KMS-11 (cell line): ENCODE data around the gene PLEKHG3.
"Not testable (repeated sequence)": the region's sequence is repeated elsewhere in the genome, so short reads cannot be mapped to it uniquely, and the experiment has no call there.

Source experiments
- H2AFZ ChIP-seq: fragments of 200-600 bp; sonication (generic); 2 replicates; pipeline ENCODE4 v1.6.1; 2016; ENCODE audit warnings: antibody characterized with exemption, mixed run types, low read depth
- H3K27ac ChIP-seq: fragments of 200-600 bp; sonication (generic); 2 replicates; pipeline ENCODE4 v1.6.1; 2016; ENCODE audit warnings: mild to moderate bottlenecking, mixed run types
- H3K27me3 ChIP-seq: fragments of 200-600 bp; sonication (generic); 2 replicates; pipeline ENCODE4 v1.6.1; 2017; ENCODE audit warnings: mild to moderate bottlenecking, low read depth, mixed run types, moderate library complexity; ENCODE audit not compliant: insufficient read depth
- H3K36me3 ChIP-seq: fragments of 200-600 bp; sonication (generic); 2 replicates; pipeline ENCODE4 v1.6.1; 2017; ENCODE audit warnings: mild to moderate bottlenecking, mixed run types; ENCODE audit not compliant: insufficient read depth
- H3K4me1 ChIP-seq: fragments of 200-600 bp; sonication (generic); 2 replicates; pipeline ENCODE4 v1.6.1; 2016; ENCODE audit warnings: mild to moderate bottlenecking, low read depth, mixed run types; ENCODE audit not compliant: poor library complexity, severe bottlenecking
- H3K4me2 ChIP-seq: fragments of 200-600 bp; sonication (generic); 2 replicates; pipeline ENCODE4 v1.7.0; 2016; ENCODE audit warnings: mild to moderate bottlenecking, mixed run types
- H3K4me3 ChIP-seq: fragments of 200-600 bp; sonication (generic); IDR thresholded peaks from 2 replicates; pipeline ENCODE4 v1.6.1; 2017; ENCODE audit warnings: low read depth, low read length, mixed read lengths; ENCODE audit not compliant: insufficient read depth
- H3K79me2 ChIP-seq: fragments of 200-600 bp; sonication (generic); 2 replicates; pipeline ENCODE4 v1.6.1; 2016; ENCODE audit warnings: low read depth, mixed run types; ENCODE audit not compliant: insufficient read depth
- H3K9ac ChIP-seq: fragments of 200-600 bp; sonication (generic); 2 replicates; pipeline ENCODE4 v1.6.1; 2016; ENCODE audit warnings: mild to moderate bottlenecking, mixed run types
- H4K20me1 ChIP-seq: fragments of 200-600 bp; sonication (generic); 2 replicates; pipeline ENCODE4 v1.6.1; 2016; ENCODE audit warnings: mild to moderate bottlenecking, mixed run types; ENCODE audit not compliant: insufficient read depth
- TF ChIP-seq, protein P1 (sequence below): fragments of 200-600 bp; sonication (generic); conservative IDR thresholded peaks from 2 replicates; pipeline ENCODE4 v1.6.1; 2017; ENCODE audit warnings: low read depth, mild to moderate bottlenecking, antibody characterized with exemption, low read length, moderate library complexity, mixed read lengths

Gene PLEKHG3

DNA sequence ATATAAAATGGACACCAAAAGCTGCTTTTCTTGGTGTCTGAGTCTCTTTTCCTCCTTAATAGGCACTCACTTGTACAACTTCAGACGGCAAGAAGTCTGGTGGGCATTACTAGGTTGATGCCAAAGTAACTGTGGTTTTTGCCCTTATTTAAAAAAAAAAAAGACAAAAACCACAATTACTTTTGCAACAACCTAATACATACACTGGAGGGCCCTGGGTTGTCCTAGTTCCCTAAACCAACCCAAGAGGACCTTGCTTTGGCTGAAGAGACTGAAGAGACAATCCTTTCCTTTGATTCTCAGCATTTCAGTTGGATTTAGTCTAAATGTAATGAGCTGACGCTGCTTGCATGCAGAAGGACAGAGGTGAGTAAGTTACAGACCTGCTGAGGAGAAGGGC, 16.2 kb upstream of the PLEKHG3 start:
- Histone ChIP-seq H2AFZ (no peak overlapping the region), H3K4me1 (no peaks in the 10 kb centered on the region), H3K9ac (no peak overlapping the region), H3K4me2 (no peak overlapping the region), H3K4me3 (no peak overlapping the region), H3K79me2 (no peaks in the 10 kb centered on the region), H4K20me1 (no peaks in the 10 kb centered on the region), H3K27me3 (no peaks in the 10 kb centered on the region; the same call in 1 of the 2 replicates), H3K36me3 (no peaks in the 10 kb centered on the region), H3K27ac (no peak overlapping the region)
- TF ChIP-seq, protein P1, sequence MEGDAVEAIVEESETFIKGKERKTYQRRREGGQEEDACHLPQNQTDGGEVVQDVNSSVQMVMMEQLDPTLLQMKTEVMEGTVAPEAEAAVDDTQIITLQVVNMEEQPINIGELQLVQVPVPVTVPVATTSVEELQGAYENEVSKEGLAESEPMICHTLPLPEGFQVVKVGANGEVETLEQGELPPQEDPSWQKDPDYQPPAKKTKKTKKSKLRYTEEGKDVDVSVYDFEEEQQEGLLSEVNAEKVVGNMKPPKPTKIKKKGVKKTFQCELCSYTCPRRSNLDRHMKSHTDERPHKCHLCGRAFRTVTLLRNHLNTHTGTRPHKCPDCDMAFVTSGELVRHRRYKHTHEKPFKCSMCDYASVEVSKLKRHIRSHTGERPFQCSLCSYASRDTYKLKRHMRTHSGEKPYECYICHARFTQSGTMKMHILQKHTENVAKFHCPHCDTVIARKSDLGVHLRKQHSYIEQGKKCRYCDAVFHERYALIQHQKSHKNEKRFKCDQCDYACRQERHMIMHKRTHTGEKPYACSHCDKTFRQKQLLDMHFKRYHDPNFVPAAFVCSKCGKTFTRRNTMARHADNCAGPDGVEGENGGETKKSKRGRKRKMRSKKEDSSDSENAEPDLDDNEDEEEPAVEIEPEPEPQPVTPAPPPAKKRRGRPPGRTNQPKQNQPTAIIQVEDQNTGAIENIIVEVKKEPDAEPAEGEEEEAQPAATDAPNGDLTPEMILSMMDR: no peak

DNA sequence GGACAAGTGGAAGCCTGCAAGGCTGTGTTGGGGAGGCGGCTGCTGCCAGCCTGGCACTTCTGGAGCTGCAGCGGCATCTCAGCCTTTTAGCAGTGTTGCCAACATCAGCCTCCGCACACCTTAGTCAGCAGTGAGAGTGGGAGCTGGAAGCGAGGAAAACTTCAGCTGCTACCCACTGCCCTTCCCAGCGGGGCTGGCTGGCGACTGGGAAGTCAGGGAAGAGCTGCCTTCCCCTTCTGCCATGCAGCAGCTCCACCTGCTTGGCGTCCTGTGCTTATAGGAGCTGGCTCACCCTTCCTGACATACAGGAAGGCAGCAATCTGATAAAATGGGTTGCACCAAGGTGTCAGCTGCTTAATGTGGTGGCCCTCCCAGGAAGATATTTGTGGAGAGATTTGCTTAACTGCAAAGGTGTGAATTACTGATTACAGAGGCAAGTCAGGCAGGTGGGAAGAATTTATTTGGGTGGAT, 15.4 kb upstream of the PLEKHG3 start:
- H3K9ac ChIP-seq: no peak overlapping the region
- H3K4me1 ChIP-seq: no peaks in the 10 kb centered on the region
- H3K27ac ChIP-seq: no peak overlapping the region
- H3K4me3 ChIP-seq: no peak overlapping the region
- no peaks in the 10 kb centered on the region for H3K36me3 ChIP-seq
- no peaks in the 10 kb centered on the region; the same call in 1 of the 2 replicates for H3K27me3 ChIP-seq
- TF ChIP-seq, protein P1: no peak
- no peaks in the 10 kb centered on the region for H4K20me1 ChIP-seq
- H3K4me2 ChIP-seq: no peak overlapping the region
- H2AFZ ChIP-seq: no peak overlapping the region
- no peaks in the 10 kb centered on the region for H3K79me2 ChIP-seq

DNA sequence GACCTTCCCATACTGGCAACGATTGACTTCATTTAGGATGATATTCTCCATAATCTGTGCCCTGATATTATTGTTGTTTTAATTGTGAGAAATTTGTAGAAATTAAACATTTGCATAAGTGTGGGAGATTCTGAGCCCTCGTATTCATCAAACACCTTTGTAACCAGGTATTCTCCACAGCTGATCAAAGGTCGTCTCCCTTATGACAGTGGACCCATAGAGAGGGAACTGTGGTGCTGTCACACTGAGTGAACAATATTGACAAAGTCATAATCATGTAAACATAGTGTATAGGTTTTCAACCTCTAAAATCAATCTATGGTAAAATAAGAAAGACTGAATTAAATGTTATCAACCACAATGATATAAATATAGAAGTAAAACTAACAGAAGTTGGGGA, 14.9 kb upstream of the PLEKHG3 start:
- Histone ChIP-seq H3K4me2 (no peak overlapping the region), H4K20me1 (no peaks in the 10 kb centered on the region), H3K9ac (no peak overlapping the region), H3K4me1 (no peaks in the 10 kb centered on the region), H3K4me3 (no peak overlapping the region), H3K36me3 (no peaks in the 10 kb centered on the region), H3K79me2 (no peaks in the 10 kb centered on the region), H3K27me3 (no peaks in the 10 kb centered on the region; the same call in 1 of the 2 replicates), H3K27ac (no peak overlapping the region), H2AFZ (no peak overlapping the region)
- TF ChIP-seq, protein P1: no peak

DNA sequence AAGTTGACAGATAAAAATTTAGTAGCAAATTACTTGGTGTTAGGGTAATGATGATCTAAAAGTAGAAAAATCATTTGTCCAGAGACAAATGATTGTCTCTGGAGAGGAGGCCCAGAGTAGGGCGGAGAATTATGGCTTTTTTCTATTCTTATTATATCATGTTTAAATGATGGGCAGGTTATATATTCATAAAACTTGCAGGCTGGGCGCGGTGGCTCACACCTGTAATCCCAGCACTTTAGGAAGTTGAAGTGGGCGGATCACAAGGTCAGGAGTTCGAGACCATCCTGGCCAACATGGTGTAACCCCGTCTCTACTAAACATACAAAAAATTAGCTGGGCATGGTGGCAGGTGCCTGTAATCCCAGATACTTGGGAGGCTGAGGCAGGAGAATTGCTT, 13.6 kb upstream of the PLEKHG3 start:
- H3K4me1 ChIP-seq: not testable (repeated sequence)

DNA sequence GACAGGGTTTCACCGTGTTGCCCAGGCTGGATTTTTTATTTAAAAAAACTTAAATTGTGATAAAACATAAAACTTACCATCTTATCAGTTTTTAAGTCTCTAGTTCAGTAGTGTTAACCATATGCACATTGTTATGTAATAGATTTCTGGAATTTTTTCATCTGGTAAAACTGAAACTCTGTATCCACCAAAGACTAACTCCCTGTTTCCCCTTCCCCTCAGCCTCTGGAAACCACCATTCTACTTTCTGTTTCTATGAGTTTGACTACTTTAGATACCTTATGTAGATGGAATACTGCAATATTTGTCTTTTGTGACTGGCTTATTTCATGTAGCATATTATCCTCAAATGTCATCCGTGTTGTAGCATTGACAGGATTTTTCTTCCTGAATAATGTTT, 12.8 kb upstream of the PLEKHG3 start:
- Histone ChIP-seq H3K4me2 (no peak overlapping the region), H3K4me3 (no peak overlapping the region), H3K79me2 (no peaks in the 10 kb centered on the region), H3K9ac (no peak overlapping the region), H3K27me3 (no peaks in the 10 kb centered on the region; the same call in 1 of the 2 replicates), H3K36me3 (no peaks in the 10 kb centered on the region), H4K20me1 (no peaks in the 10 kb centered on the region), H3K4me1 (no peaks in the 10 kb centered on the region), H3K27ac (no peak overlapping the region), H2AFZ (no peak overlapping the region)
- TF ChIP-seq, protein P1: no peak

More for the DNA sequence above, 13.6 kb upstream of the PLEKHG3 start:
- H4K20me1 ChIP-seq, H3K79me2 ChIP-seq, H3K36me3 ChIP-seq, H3K4me3 ChIP-seq, H3K27me3 ChIP-seq, H3K27ac ChIP-seq, H3K4me2 ChIP-seq, H3K9ac ChIP-seq, H2AFZ ChIP-seq: not testable (repeated sequence)
